SK-N-SH (cell line): ENCODE measurements around the gene ARHGAP6. TPM values are rescaled to one million over a fixed set of nuclear protein-coding genes. Genes with fewer than 3 reads are reported as not detected.

Experiments used
- CTCF ChIA-PET: fragments of 300-600, 350-600 bp; formaldehyde crosslinking; extraction: SDS; loops from one replicate; lab custom pipeline; 2021; lab: Yijun Ruan, JAX
- POLR2A ChIA-PET: fragments of 350-600 bp; sonication (Branson Sonifier 250); formaldehyde crosslinking; extraction: SDS; loops from one replicate; lab custom pipeline; 2020; ENCODE audit warnings: antibody characterized with exemption, inconsistent platforms; lab: Yijun Ruan, JAX
- DNase-seq: peaks from one replicate; pipeline ENCODE4 v3.0.0; 2012
- H2AFZ ChIP-seq: fragments of 200-600 bp; sonication (generic); 2 replicates; pipeline ENCODE4 v1.8.1; 2016; ENCODE audit warnings: antibody characterized with exemption, mild to moderate bottlenecking, low read depth
- H3F3A ChIP-seq: fragments of 200-600 bp; sonication (generic); replicated peaks from 2 replicates; pipeline ENCODE3; 2016; ENCODE audit warnings: antibody characterized with exemption, mild to moderate bottlenecking; ENCODE audit not compliant: insufficient read depth
- H3K27ac ChIP-seq, 2 experiments: fragments of 200-500 bp in 1 of 2; fragments of 200-600 bp in 1 of 2; sonication (Bioruptor generic) in 1 of 2; sonication (generic), shearing (Covaris generic) in 1 of 2; 2 replicates each; pipeline versions ENCODE4 v1.5.1 to v1.6.1; 2014 to 2016; ENCODE audit warnings: low read depth in 2 of 2, inconsistent platforms in 1 of 2, low read length in 1 of 2, mild to moderate bottlenecking in 1 of 2, mixed read lengths in 1 of 2
- H3K27me3 ChIP-seq: fragments of 200-600 bp; sonication (generic), shearing (Covaris generic); 2 replicates; pipeline ENCODE4 v1.6.1; 2016; ENCODE audit warnings: mixed run types; ENCODE audit not compliant: insufficient read depth
- H3K36me3 ChIP-seq, 2 experiments: fragments of 200-500 bp in 1 of 2; fragments of 200-600 bp in 1 of 2; sonication (Bioruptor generic) in 1 of 2; sonication (generic) in 1 of 2; replicated peaks in 1 of 2; 2 replicates each; pipeline versions ENCODE3 to v1.5.1; 2014 to 2016; ENCODE audit warnings: low read length in 1 of 2, mild to moderate bottlenecking in 1 of 2; ENCODE audit not compliant: insufficient read depth in 2 of 2, control insufficient read depth in 1 of 2
- H3K4me1 ChIP-seq, 2 experiments: fragments of 200-500 bp in 1 of 2; fragments of 200-600 bp in 1 of 2; sonication (Bioruptor generic) in 1 of 2; sonication (generic), shearing (Covaris generic) in 1 of 2; 2 replicates each; pipeline versions ENCODE4 v1.5.1 to v1.6.1; 2014 to 2016; ENCODE audit warnings: low read depth in 1 of 2, low read length in 1 of 2, mixed run types in 1 of 2; ENCODE audit not compliant: insufficient read depth in 2 of 2, control insufficient read depth in 1 of 2
- H3K4me2 ChIP-seq: fragments of 200-600 bp; sonication (generic), shearing (Covaris generic); 2 replicates; pipeline ENCODE4 v1.6.1; 2017; ENCODE audit warnings: mixed run types
- H3K4me3 ChIP-seq, 2 experiments: fragments of 200-500 bp in 1 of 2; fragments of 200-600 bp in 1 of 2; sonication (Bioruptor generic) in 1 of 2; sonication (generic), shearing (Covaris generic) in 1 of 2; 2 replicates each; pipeline versions ENCODE4 v1.5.1 to v1.8.1; 2014 to 2016; ENCODE audit warnings: low read depth in 2 of 2, inconsistent platforms in 1 of 2, low read length in 1 of 2, mild to moderate bottlenecking in 1 of 2, mixed read lengths in 1 of 2, moderate library complexity in 1 of 2
- H3K79me2 ChIP-seq: fragments of 200-600 bp; sonication (generic); 2 replicates; pipeline ENCODE4 v1.8.1; 2017; ENCODE audit warnings: mild to moderate bottlenecking; ENCODE audit not compliant: insufficient read depth
- H3K9ac ChIP-seq: fragments of 200-600 bp; sonication (generic); 2 replicates; pipeline ENCODE4 v1.6.1; 2017; ENCODE audit warnings: mixed run types
- H3K9me2 ChIP-seq: fragments of 200-600 bp; sonication (generic); 2 replicates; pipeline ENCODE4 v1.6.1; 2017; ENCODE audit warnings: mixed run types
- H3K9me3 ChIP-seq: fragments of 200-600 bp; sonication (generic); 2 replicates; pipeline ENCODE4 v1.6.1; 2017; ENCODE audit warnings: mixed run types, mild to moderate bottlenecking, moderate library complexity
- H4K20me1 ChIP-seq: fragments of 200-600 bp; sonication (generic); 2 replicates; pipeline ENCODE4 v1.6.1; 2017; ENCODE audit warnings: mild to moderate bottlenecking, mixed run types; ENCODE audit not compliant: insufficient read depth
- ELF1 ChIP-seq: IDR thresholded peaks from 2 replicates; pipeline ENCODE4 v1.4.0; 2012
- EP300 ChIP-seq, 2 experiments: IDR thresholded peaks; 2 replicates each; pipeline versions ENCODE4 v1.4.0 to v1.6.1; 2012; ENCODE audit warnings: borderline replicate concordance in 1 of 2, low read depth in 1 of 2, low read length in 1 of 2
- FOSL2 ChIP-seq: IDR thresholded peaks from 2 replicates; pipeline ENCODE4 v1.4.0; 2012; ENCODE audit warnings: low read depth, mild to moderate bottlenecking, moderate library complexity, borderline replicate concordance
- FOXM1 ChIP-seq: IDR thresholded peaks from 2 replicates; pipeline ENCODE4 v1.4.0; 2012; ENCODE audit warnings: low read depth, mild to moderate bottlenecking
- GATA2 ChIP-seq: sonication (generic); formaldehyde crosslinking; IDR thresholded peaks from 2 replicates; pipeline ENCODE4 v1.5.0; 2020; ENCODE audit warnings: mild to moderate bottlenecking, missing genetic modification reagents
- MEF2A ChIP-seq: IDR thresholded peaks from 2 replicates; pipeline ENCODE4 v1.4.0; 2012; ENCODE audit warnings: low read depth, borderline replicate concordance
- RAD21 ChIP-seq: IDR thresholded peaks from 2 replicates; pipeline ENCODE4 v1.6.1; 2012; ENCODE audit warnings: mild to moderate bottlenecking, low read length
- RFX5 ChIP-seq: IDR thresholded peaks from 2 replicates; pipeline ENCODE4 v1.6.1; 2012; ENCODE audit warnings: mild to moderate bottlenecking, improper control_type of control experiment, low read length
- RXRA ChIP-seq: IDR thresholded peaks from 2 replicates; pipeline ENCODE4 v1.4.0; 2012; ENCODE audit warnings: low read depth, mild to moderate bottlenecking, borderline replicate concordance
- WGBS: methylation state at CpG from one replicate; pipeline ENCODE4 v1.1.6; 2017; ENCODE audit warnings: low lambda C conversion rate; 5-methylcytosine and 5-hydroxymethylcytosine counted together
- polyA plus RNA-seq, 3 experiments: library from polyadenylated mRNA; depleted of rRNA; stranded (reverse); fragments of >200 nt; gene quantifications; 2 replicates each; pipeline ENCODE4 v1.2.3, GENCODE V29; 2012
- TF ChIP-seq, protein P1 (sequence below): IDR thresholded peaks from 2 replicates; pipeline ENCODE4 v1.4.0; 2012; ENCODE audit warnings: low read depth, borderline replicate concordance
- TF ChIP-seq, protein P2 (sequence below): IDR thresholded peaks from 2 replicates; pipeline ENCODE4 v1.6.1; 2012; ENCODE audit warnings: mild to moderate bottlenecking, low read depth, low read length, moderate library complexity
- TF ChIP-seq, protein P3 (sequence below): fragments of 150-350 bp; IDR thresholded peaks from 2 replicates; pipeline ENCODE4 v1.6.1; 2016; ENCODE audit warnings: mild to moderate bottlenecking, low read depth, low read length

ARHGAP6 gene
- polyA plus RNA-seq, 1 of the 3 experiments (the other 2 are of a cell fraction), result 0.16 TPM

DNA sequence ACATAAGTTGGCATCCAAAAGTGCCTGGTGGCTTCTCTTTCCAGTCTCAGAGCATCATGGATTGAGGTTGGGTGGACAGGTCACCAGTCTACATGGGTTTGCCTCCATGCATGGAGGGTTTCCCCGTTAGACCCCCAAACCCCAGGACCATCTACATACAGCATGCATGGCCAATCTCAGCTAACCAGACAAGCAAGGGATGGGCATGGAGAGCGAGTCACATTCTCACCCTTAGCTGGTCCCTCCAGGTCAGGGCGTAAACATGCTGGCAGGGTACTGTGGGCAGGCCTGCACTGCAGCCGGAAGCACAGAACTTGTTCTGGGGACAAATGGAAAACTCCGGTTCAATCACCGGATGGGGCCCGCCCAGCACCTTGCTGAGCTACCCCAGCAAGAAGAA is 517.3 kb downstream of the ARHGAP6 start:
- H3K4me1 ChIP-seq, result no peaks in the 10 kb centered on the region; a peak in 1 of 4 replicates
- 40% methylated on average over 5 of the region's 7 CpGs for WGBS
- no peak overlapping the region for H2AFZ ChIP-seq
- no peaks in the 10 kb centered on the region for H3K9me3 ChIP-seq
- ChIA-PET CTCF (interaction anchor here (1.1 to 2.1 kb wide), 3 partner anchors 10 to 576 kb away, joined by 3 to 7 read pairs (median 6); no protein-coding TSS in a partner anchor), POLR2A (no interaction called here)
- no peak overlapping the region for H3K27ac ChIP-seq
- H3K27me3 ChIP-seq, result no peaks in the 10 kb centered on the region; the same call in 1 of the 2 replicates
- no peaks in the 10 kb centered on the region for H4K20me1 ChIP-seq
- H3F3A ChIP-seq, result no peaks in the 10 kb centered on the region
- H3K9me2 ChIP-seq, result no peaks in the 10 kb centered on the region
- TF ChIP-seq RFX5 (no peak), ELF1 (no peak), RXRA (no peak), GATA2 (CRISPR knock-in tag) (no peak)
- TF ChIP-seq, protein P1, sequence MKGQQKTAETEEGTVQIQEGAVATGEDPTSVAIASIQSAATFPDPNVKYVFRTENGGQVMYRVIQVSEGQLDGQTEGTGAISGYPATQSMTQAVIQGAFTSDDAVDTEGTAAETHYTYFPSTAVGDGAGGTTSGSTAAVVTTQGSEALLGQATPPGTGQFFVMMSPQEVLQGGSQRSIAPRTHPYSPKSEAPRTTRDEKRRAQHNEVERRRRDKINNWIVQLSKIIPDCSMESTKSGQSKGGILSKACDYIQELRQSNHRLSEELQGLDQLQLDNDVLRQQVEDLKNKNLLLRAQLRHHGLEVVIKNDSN, result no peak
- TF ChIP-seq, all 33 proteins: peak for 0
- Histone ChIP-seq H3K79me2 (no peaks in the 10 kb centered on the region), H3K4me3 (no peak overlapping the region), H3K9ac (no peak overlapping the region), H3K36me3 (no peaks in the 10 kb centered on the region), H3K4me2 (no peak overlapping the region)
- DNase-seq, result no peak

DNA sequence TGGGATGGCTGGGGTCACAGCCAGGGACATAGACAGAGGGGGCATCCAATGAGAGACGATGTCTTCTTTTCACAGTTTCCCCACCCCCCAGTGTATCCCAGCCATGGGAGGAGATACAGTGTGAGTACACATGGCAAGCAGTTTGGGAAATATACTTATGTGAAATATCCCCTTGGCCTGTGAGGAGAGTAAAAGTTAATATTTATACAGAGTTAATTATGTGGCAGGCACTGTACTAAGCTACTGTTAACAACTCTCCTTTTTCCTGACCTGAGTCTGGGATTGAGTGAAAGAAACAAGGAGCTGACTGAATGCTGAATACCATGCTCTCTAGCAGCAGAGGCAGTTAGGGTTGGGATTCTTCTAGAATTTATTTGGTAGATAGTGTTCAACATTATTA is 519.3 kb downstream of the ARHGAP6 start:
- ChIA-PET CTCF (interaction anchor here (1.6 kb wide), 2 partner anchors 10 to 956 kb away, joined by 4 read pairs; no protein-coding TSS in a partner anchor), POLR2A (no interaction called here)
- TF ChIP-seq RAD21, result no peak
- TF ChIP-seq, protein P2, sequence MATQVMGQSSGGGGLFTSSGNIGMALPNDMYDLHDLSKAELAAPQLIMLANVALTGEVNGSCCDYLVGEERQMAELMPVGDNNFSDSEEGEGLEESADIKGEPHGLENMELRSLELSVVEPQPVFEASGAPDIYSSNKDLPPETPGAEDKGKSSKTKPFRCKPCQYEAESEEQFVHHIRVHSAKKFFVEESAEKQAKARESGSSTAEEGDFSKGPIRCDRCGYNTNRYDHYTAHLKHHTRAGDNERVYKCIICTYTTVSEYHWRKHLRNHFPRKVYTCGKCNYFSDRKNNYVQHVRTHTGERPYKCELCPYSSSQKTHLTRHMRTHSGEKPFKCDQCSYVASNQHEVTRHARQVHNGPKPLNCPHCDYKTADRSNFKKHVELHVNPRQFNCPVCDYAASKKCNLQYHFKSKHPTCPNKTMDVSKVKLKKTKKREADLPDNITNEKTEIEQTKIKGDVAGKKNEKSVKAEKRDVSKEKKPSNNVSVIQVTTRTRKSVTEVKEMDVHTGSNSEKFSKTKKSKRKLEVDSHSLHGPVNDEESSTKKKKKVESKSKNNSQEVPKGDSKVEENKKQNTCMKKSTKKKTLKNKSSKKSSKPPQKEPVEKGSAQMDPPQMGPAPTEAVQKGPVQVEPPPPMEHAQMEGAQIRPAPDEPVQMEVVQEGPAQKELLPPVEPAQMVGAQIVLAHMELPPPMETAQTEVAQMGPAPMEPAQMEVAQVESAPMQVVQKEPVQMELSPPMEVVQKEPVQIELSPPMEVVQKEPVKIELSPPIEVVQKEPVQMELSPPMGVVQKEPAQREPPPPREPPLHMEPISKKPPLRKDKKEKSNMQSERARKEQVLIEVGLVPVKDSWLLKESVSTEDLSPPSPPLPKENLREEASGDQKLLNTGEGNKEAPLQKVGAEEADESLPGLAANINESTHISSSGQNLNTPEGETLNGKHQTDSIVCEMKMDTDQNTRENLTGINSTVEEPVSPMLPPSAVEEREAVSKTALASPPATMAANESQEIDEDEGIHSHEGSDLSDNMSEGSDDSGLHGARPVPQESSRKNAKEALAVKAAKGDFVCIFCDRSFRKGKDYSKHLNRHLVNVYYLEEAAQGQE, result no peak
- no peak for TF ChIP-seq EP300 (IDR thresholded peaks at IDR 0.05; ENCODE audit: borderline replicate concordance in 1 of 2, low read depth in 1 of 2, low read length in 1 of 2)
- TF ChIP-seq, protein P3, sequence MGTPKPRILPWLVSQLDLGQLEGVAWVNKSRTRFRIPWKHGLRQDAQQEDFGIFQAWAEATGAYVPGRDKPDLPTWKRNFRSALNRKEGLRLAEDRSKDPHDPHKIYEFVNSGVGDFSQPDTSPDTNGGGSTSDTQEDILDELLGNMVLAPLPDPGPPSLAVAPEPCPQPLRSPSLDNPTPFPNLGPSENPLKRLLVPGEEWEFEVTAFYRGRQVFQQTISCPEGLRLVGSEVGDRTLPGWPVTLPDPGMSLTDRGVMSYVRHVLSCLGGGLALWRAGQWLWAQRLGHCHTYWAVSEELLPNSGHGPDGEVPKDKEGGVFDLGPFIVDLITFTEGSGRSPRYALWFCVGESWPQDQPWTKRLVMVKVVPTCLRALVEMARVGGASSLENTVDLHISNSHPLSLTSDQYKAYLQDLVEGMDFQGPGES, result no peak
- TF ChIP-seq MEF2A, result no peak
- no peak for TF ChIP-seq GATA2 (CRISPR knock-in tag)
- TF ChIP-seq FOSL2, result no peak
- no peak for TF ChIP-seq FOXM1
- H3K36me3 ChIP-seq, result no peaks in the 10 kb centered on the region
- H3K27me3 ChIP-seq, result no peaks in the 10 kb centered on the region; the same call in 1 of the 2 replicates
- no peak overlapping the region for H3K4me3 ChIP-seq
- no peak overlapping the region for H3K4me2 ChIP-seq
- no peaks in the 10 kb centered on the region for H3K9me2 ChIP-seq
- no peaks in the 10 kb centered on the region for H3K9me3 ChIP-seq
- no peaks in the 10 kb centered on the region; a peak in 1 of 4 replicates for H3K4me1 ChIP-seq
- no peak overlapping the region for H2AFZ ChIP-seq
- no peaks in the 10 kb centered on the region for H4K20me1 ChIP-seq
- no peak overlapping the region for H3K9ac ChIP-seq
- H3K79me2 ChIP-seq, result no peaks in the 10 kb centered on the region
- WGBS, result 11% methylated on average over 1 of the region's 1 CpG
- DNase-seq, result no peak
- H3F3A ChIP-seq, result no peaks in the 10 kb centered on the region
- no peak overlapping the region for H3K27ac ChIP-seq
